H1 (cell line): ENCODE measurements around the gene MAP7. TPM values are rescaled to one million over a fixed set of nuclear protein-coding genes. Genes with fewer than 3 reads are reported as not detected.
"Not testable (repeated sequence)": the region's sequence is repeated elsewhere in the genome, so short reads cannot be mapped to it uniquely, and the experiment has no call there.

Experiments used
- CTCF ChIA-PET: fragments of 300-600 bp; sonication (Branson Sonifier 250); formaldehyde crosslinking; loops from one replicate; lab custom pipeline; 2021; ENCODE audit not compliant: partially characterized antibody; lab: Charles Lee
- POLR2A ChIA-PET: fragments of 300-600 bp; sonication (Branson Sonifier 250); formaldehyde crosslinking; loops from one replicate; lab custom pipeline; 2021; ENCODE audit warnings: inconsistent platforms; ENCODE audit not compliant: partially characterized antibody; lab: Charles Lee
- DNase-seq, 2 experiments: peaks; one replicate each; pipeline versions ENCODE4 v3.0.0 to v3.0.0-alpha.2; 2010 to 2022; ENCODE audit warnings: low spot score in 2 of 2, low read depth in 1 of 2, mixed read lengths in 1 of 2
- FAIRE-seq: peaks from 2 replicates; lab custom pipeline; 2011; peaks lifted over from hg19 to GRCh38; lab: Jason Lieb, UNC
- H2AFZ ChIP-seq: 2 replicates; pipeline ENCODE4 v1.8.1; 2012; ENCODE audit warnings: low read length, inconsistent platforms
- H2AK5ac ChIP-seq: 2 replicates; pipeline ENCODE4 v1.6.1; 2013; ENCODE audit warnings: low read depth, low read length
- H2BK120ac ChIP-seq: replicated peaks from 2 replicates; pipeline ENCODE3; 2013; ENCODE audit warnings: low read depth, low read length, inconsistent platforms
- H2BK12ac ChIP-seq: 2 replicates; pipeline ENCODE4 v1.6.1; 2013; ENCODE audit warnings: low read depth, low read length
- H2BK15ac ChIP-seq: 2 replicates; pipeline ENCODE4 v1.6.1; 2013; ENCODE audit warnings: low read length
- H2BK20ac ChIP-seq: 2 replicates; pipeline ENCODE4 v1.6.1; 2013; ENCODE audit warnings: low read length
- H2BK5ac ChIP-seq: 2 replicates; pipeline ENCODE4 v1.6.1; 2013; ENCODE audit warnings: low read depth, low read length
- H3K14ac ChIP-seq: 2 replicates; pipeline ENCODE4 v1.6.1; 2013; ENCODE audit warnings: inconsistent platforms; ENCODE audit not compliant: insufficient read length
- H3K18ac ChIP-seq: 2 replicates; pipeline ENCODE4 v1.6.1; 2013; ENCODE audit warnings: low read length; ENCODE audit errors: extremely low read depth
- H3K23ac ChIP-seq: 2 replicates; pipeline ENCODE4 v1.6.1; 2013; ENCODE audit warnings: inconsistent platforms; ENCODE audit not compliant: insufficient read length
- H3K23me2 ChIP-seq: 2 replicates; pipeline ENCODE4 v1.6.1; 2013; ENCODE audit warnings: low read depth, low read length
- H3K27ac ChIP-seq: 2 replicates; pipeline ENCODE4 v1.6.1; 2011; ENCODE audit warnings: low read depth, low read length, inconsistent platforms
- H3K27me3 ChIP-seq, 4 experiments: replicated peaks in 1 of 4; 1 replicate in 1 of 4; 2 replicates in 3 of 4; pipeline versions ENCODE4 v1.6.1 to v1.8.1; 2011 to 2013; ENCODE audit warnings: low read length in 3 of 4, mild to moderate bottlenecking in 3 of 4, inconsistent platforms in 2 of 4, mixed read lengths in 2 of 4, moderate library complexity in 1 of 4; ENCODE audit not compliant: control insufficient read depth in 3 of 4, insufficient read depth in 3 of 4; ENCODE audit errors: extremely low read depth in 1 of 4
- H3K36me3 ChIP-seq, 4 experiments: 2 replicates each; pipeline versions ENCODE4 v1.6.1 to v1.8.1; 2011 to 2013; ENCODE audit warnings: mild to moderate bottlenecking in 4 of 4, low read length in 3 of 4, moderate library complexity in 2 of 4, control low read depth in 1 of 4, inconsistent platforms in 1 of 4; ENCODE audit not compliant: insufficient read depth in 4 of 4, control insufficient read depth in 2 of 4
- H3K4ac ChIP-seq: replicated peaks from 2 replicates; pipeline ENCODE3; 2013; ENCODE audit warnings: low read length, low read depth, mixed read lengths, inconsistent platforms; ENCODE audit not compliant: insufficient read length
- H3K4me1 ChIP-seq, 4 experiments: replicated peaks in 1 of 4; 1 replicate in 1 of 4; 2 replicates in 3 of 4; pipeline versions ENCODE4 v1.6.1 to v1.8.1; 2011 to 2013; ENCODE audit warnings: low read length in 3 of 4, inconsistent platforms in 2 of 4, mixed read lengths in 1 of 4; ENCODE audit not compliant: insufficient read depth in 4 of 4, control insufficient read depth in 3 of 4
- H3K4me2 ChIP-seq, 2 experiments: 2 replicates each; pipeline versions ENCODE4 v1.6.1 to v1.8.1; 2011 to 2013; ENCODE audit warnings: low read depth in 2 of 2, low read length in 2 of 2, control low read depth in 1 of 2, inconsistent platforms in 1 of 2, mild to moderate bottlenecking in 1 of 2; ENCODE audit not compliant: insufficient read depth in 1 of 2
- H3K4me3 ChIP-seq, 4 experiments: fragments of 200-600, 300-600 bp in 1 of 4; sonication (generic), shearing (Covaris generic), sonication (Bioruptor Twin) in 1 of 4; 2 replicates each; pipeline versions ENCODE4 v1.5.1 to v1.8.1; 2011 to 2016; ENCODE audit warnings: low read length in 4 of 4, low read depth in 3 of 4, control low read depth in 2 of 4, inconsistent platforms in 2 of 4, mild to moderate bottlenecking in 2 of 4, mixed read lengths in 1 of 4, moderate library complexity in 1 of 4; ENCODE audit not compliant: insufficient read depth in 2 of 4; ENCODE audit errors: extremely low read depth in 1 of 4
- H3K56ac ChIP-seq: replicated peaks from 2 replicates; pipeline ENCODE3; 2013; ENCODE audit warnings: low read depth, mild to moderate bottlenecking, mixed read lengths, low read length, inconsistent platforms; ENCODE audit not compliant: insufficient read length
- H3K79me1 ChIP-seq: 2 replicates; pipeline ENCODE4 v1.6.1; 2013; ENCODE audit warnings: low read depth, low read length, control low read depth
- H3K79me2 ChIP-seq, 2 experiments: 2 replicates each; pipeline versions ENCODE4 v1.6.1 to v1.8.1; 2012 to 2013; ENCODE audit warnings: low read length in 2 of 2, mild to moderate bottlenecking in 2 of 2, inconsistent platforms in 1 of 2; ENCODE audit not compliant: insufficient read depth in 2 of 2, control insufficient read depth in 1 of 2
- H3K9ac ChIP-seq, 4 experiments: replicated peaks in 1 of 4; 1 replicate in 1 of 4; 2 replicates in 3 of 4; pipeline versions ENCODE4 v1.6.1 to v1.8.1; 2011 to 2013; ENCODE audit warnings: low read depth in 3 of 4, low read length in 3 of 4, control low read depth in 2 of 4, mild to moderate bottlenecking in 2 of 4, moderate library complexity in 2 of 4, inconsistent platforms in 1 of 4; ENCODE audit errors: extremely low read depth in 1 of 4
- H3K9me3 ChIP-seq, 2 experiments: 2 replicates each; pipeline versions ENCODE4 v1.6.1 to v1.8.1; 2012 to 2013; ENCODE audit warnings: mild to moderate bottlenecking in 2 of 2, moderate library complexity in 2 of 2, control low read depth in 1 of 2, inconsistent platforms in 1 of 2, low read depth in 1 of 2, low read length in 1 of 2, mixed read lengths in 1 of 2; ENCODE audit not compliant: insufficient read depth in 2 of 2
- H4K20me1 ChIP-seq, 2 experiments: replicated peaks in 1 of 2; 2 replicates each; pipeline versions ENCODE3 to v1.8.1; 2011 to 2013; ENCODE audit warnings: inconsistent platforms in 2 of 2, low read length in 2 of 2, mild to moderate bottlenecking in 1 of 2; ENCODE audit not compliant: insufficient read depth in 2 of 2, control insufficient read depth in 1 of 2
- H4K5ac ChIP-seq: 2 replicates; pipeline ENCODE4 v1.6.1; 2013; ENCODE audit warnings: low read length, low read depth, mixed read lengths, inconsistent platforms; ENCODE audit not compliant: insufficient read length
- H4K8ac ChIP-seq: 2 replicates; pipeline ENCODE4 v1.8.0; 2013; ENCODE audit warnings: mild to moderate bottlenecking, moderate library complexity, low read length, inconsistent platforms; ENCODE audit not compliant: insufficient read depth; ENCODE audit errors: extremely low read depth
- H4K91ac ChIP-seq: replicated peaks from 2 replicates; pipeline ENCODE3; 2013; ENCODE audit warnings: low read length, mixed read lengths, inconsistent platforms; ENCODE audit not compliant: insufficient read length
- WGBS, 2 experiments: shearing (Covaris generic) in 1 of 2; methylation state at CpG; one replicate each; pipeline versions ENCODE4 v1.1.6 to v1.1.7; 2013 to 2015; ENCODE audit warnings: low lambda C conversion rate in 2 of 2, mixed read lengths in 2 of 2, inconsistent platforms in 1 of 2, low coverage in 1 of 2, missing lambda C conversion rate in 1 of 2; ENCODE audit not compliant: insufficient replicate concordance in 2 of 2, insufficient coverage in 1 of 2, insufficient read length in 1 of 2; ENCODE audit errors: extremely low coverage in 1 of 2, missing lambda C conversion rate in 1 of 2; 5-methylcytosine and 5-hydroxymethylcytosine counted together
- polyA plus RNA-seq, 7 experiments: library from polyadenylated mRNA; depleted of rRNA in 3 of 7; stranded (reverse) in 5 of 7; unstranded in 2 of 7; fragments of >200 nt in 5 of 7; fragments of 200-250 nt in 2 of 7; gene quantifications; 1 replicate in 5 of 7; 2 replicates in 1 of 7; 4 replicates in 1 of 7; pipeline versions ENCODE4 v1.2.1 to v1.2.3, GENCODE V29; 2011 to 2013; ENCODE audit warnings: missing spikeins in 2 of 7, mixed read lengths in 2 of 7
- total RNA-seq: library from RNA; stranded (reverse); fragmentation: NEBNext Ultra II Directional; extraction: Animal tissue kit (Norgen Biotek cat#: 25700); gene quantifications from 2 replicates; pipeline ENCODE4 v1.2.1, GENCODE V29; 2021

Gene MAP7
- total and polyA plus RNA-seq, 2 of the 8 experiments (the other 6 are each of a cell fraction or from before 2014, with no cell fraction given): 13.5 to 66.9 TPM

- H3K23me2 ChIP-seq, H3K27ac ChIP-seq, H3K23ac ChIP-seq, H2BK15ac ChIP-seq, H2BK5ac ChIP-seq, H2BK20ac ChIP-seq, POLR2A ChIA-PET, H3K9ac ChIP-seq, H3K56ac ChIP-seq, H2BK12ac ChIP-seq, H3K18ac ChIP-seq, H4K8ac ChIP-seq, H4K20me1 ChIP-seq, H3K9me3 ChIP-seq, H2AK5ac ChIP-seq, H3K4me2 ChIP-seq, H2BK120ac ChIP-seq, H3K14ac ChIP-seq, H3K27me3 ChIP-seq, H2AFZ ChIP-seq, H3K36me3 ChIP-seq, H4K5ac ChIP-seq, H4K91ac ChIP-seq, H3K4ac ChIP-seq, FAIRE-seq, DNase-seq, H3K79me1 ChIP-seq, H3K4me3 ChIP-seq: not testable (repeated sequence)
- Histone ChIP-seq H3K4me1 (peaks cover 0 to 12% (median 6%) of the 10 kb centered on the region in 4 experiments; a peak in 5 of 7 replicates), H3K79me2 (peaks cover 3 to 80% of the 10 kb centered on the region in 2 experiments)
- WGBS, 2 experiments: 67% methylated on average over 1 of the region's 2 CpGs; no CpG with 5 or more reads in 1 of the 2 experiments
- CTCF ChIA-PET: interaction anchor here (0.9 to 1.2 kb wide), 2 partner anchors 11 to 27 kb away, joined by 3 read pairs; no protein-coding TSS in a partner anchor
Observed at GRCh38 chr6:136496449-136496848, 53.8 kb downstream of the MAP7 start.
